Peyer's patch (tissue), 4 donors: ENCODE data around the gene RIPK4.

ENCODE experiments used
- CTCF ChIP-seq, 6 experiments: fragments of 450-650 bp in 4 of 6; fragments of 200-600 bp in 2 of 6; sonication (generic) in 1 of 6; IDR thresholded peaks; one replicate each; pipeline ENCODE4 v1.5.1; 2017 to 2019; ENCODE audit warnings: antibody characterized with exemption in 6 of 6, mild to moderate bottlenecking in 3 of 6, moderate library complexity in 1 of 6
- POLR2A ChIP-seq, 2 donors: fragments of 450-650 bp; IDR thresholded peaks; one replicate each; pipeline ENCODE4 v1.5.1; 2017; ENCODE audit warnings: antibody characterized with exemption in 2 of 2, mild to moderate bottlenecking in 2 of 2, moderate library complexity in 2 of 2

DNA sequence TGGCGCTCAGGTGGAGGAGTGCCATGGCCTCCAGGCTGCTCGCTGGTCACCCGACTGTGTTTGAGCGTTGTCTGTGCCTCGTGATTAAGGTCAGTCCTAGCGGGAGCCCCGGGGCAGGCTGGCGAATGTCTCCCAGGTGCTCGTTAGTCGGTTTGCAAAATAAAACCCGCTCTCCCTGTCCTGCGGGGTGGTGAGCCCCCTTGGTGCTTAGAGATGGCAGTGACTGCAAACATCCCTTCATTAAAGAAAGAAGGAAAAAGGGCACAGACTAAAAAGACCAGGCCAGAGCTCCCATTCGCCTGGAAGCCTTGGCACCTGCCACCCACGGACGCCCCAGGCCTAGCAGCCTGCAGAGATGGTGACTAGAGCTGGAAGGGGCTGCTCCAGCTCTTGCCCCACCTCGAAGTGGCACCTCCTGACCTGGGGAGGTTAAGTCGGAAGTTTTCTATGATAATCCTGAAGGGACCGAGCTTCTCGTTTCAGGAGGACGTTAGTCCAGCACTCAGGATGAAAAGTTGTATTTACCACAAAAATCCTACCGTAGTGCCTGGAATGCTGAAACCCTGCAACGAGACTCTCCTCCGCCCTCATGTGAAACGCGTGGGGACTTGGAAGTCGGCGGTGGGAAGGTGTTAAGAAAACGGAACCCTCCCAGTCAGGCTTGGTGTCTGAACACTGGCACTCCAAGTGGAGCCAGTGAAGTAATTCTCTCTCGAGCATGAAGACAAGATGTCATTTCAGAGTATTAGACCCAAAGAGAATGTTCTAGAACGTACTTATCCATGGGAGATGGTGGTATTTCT is 24.6 kb downstream of the RIPK4 start:
- TF ChIP-seq CTCF (IDR thresholded peaks at IDR 0.05), result no peak
- TF ChIP-seq POLR2A (IDR thresholded peaks at IDR 0.05), result no peak
